Keratinocyte (primary cell): Measurements from ENCODE around the gene KIF5A. TPM values are rescaled to one million over a fixed set of nuclear protein-coding genes. Genes with fewer than 3 reads are reported as not detected.

Experiments used
- DNase-seq: peaks from one replicate; pipeline ENCODE4 v3.0.0-alpha.2; 2011; ENCODE audit warnings: low read depth, missing footprints, low spot score
- FAIRE-seq: peaks from 2 replicates; lab custom pipeline; 2011; peaks lifted over from hg19 to GRCh38; lab: Jason Lieb, UNC
- H2AFZ ChIP-seq: 2 replicates; pipeline ENCODE4 v1.6.0; 2012; ENCODE audit warnings: low read length, control low read depth, inconsistent platforms; ENCODE audit not compliant: control insufficient read depth
- H3K27ac ChIP-seq: 2 replicates; pipeline ENCODE4 v1.5.1; 2011; ENCODE audit warnings: low read length; ENCODE audit not compliant: control insufficient read depth, insufficient read depth
- H3K27me3 ChIP-seq: 3 replicates; pipeline ENCODE4 v1.6.0; 2011; ENCODE audit warnings: low read length; ENCODE audit not compliant: control insufficient read depth, insufficient read depth; ENCODE audit errors: extremely low read depth
- H3K36me3 ChIP-seq, 2 experiments: 2 replicates in 1 of 2; 3 replicates in 1 of 2; pipeline ENCODE4 v1.5.1; 2011; ENCODE audit warnings: low read length in 2 of 2, mild to moderate bottlenecking in 1 of 2; ENCODE audit not compliant: control insufficient read depth in 2 of 2, insufficient read depth in 2 of 2; ENCODE audit errors: extremely low read depth in 1 of 2
- H3K4me1 ChIP-seq: 3 replicates; pipeline ENCODE4 v1.5.1; 2011; ENCODE audit warnings: low read length; ENCODE audit not compliant: control insufficient read depth, insufficient read depth; ENCODE audit errors: extremely low read depth
- H3K4me2 ChIP-seq: 3 replicates; pipeline ENCODE4 v1.6.0; 2011; ENCODE audit warnings: low read depth, low read length; ENCODE audit not compliant: control insufficient read depth, insufficient read depth; ENCODE audit errors: extremely low read depth
- H3K4me3 ChIP-seq, 3 experiments: fragments of 200-600 bp in 1 of 3; sonication (generic) in 1 of 3; 2 replicates in 2 of 3; 3 replicates in 1 of 3; pipeline ENCODE4 v1.5.1; 2011 to 2016; ENCODE audit warnings: low read length in 3 of 3, mild to moderate bottlenecking in 3 of 3, control low read depth in 2 of 3, inconsistent platforms in 1 of 3, low read depth in 1 of 3, mixed read lengths in 1 of 3, mixed run types in 1 of 3, moderate library complexity in 1 of 3; ENCODE audit not compliant: control insufficient read depth in 2 of 3, insufficient read depth in 2 of 3; ENCODE audit errors: extremely low read depth in 1 of 3
- H3K79me2 ChIP-seq: 2 replicates; pipeline ENCODE4 v1.6.0; 2012; ENCODE audit warnings: low read length; ENCODE audit not compliant: control insufficient read depth, insufficient read depth
- H3K9ac ChIP-seq: 3 replicates; pipeline ENCODE4 v1.6.0; 2011; ENCODE audit warnings: low read length; ENCODE audit not compliant: control insufficient read depth, insufficient read depth; ENCODE audit errors: extremely low read depth
- H3K9me1 ChIP-seq: 3 replicates; pipeline ENCODE4 v1.6.0; 2011; ENCODE audit warnings: low read length; ENCODE audit not compliant: control insufficient read depth, insufficient read depth; ENCODE audit errors: extremely low read depth
- H3K9me3 ChIP-seq: 2 replicates; pipeline ENCODE4 v1.5.1; 2012; ENCODE audit warnings: low read depth, low read length; ENCODE audit not compliant: control insufficient read depth
- H4K20me1 ChIP-seq: 3 replicates; pipeline ENCODE4 v1.6.0; 2011; ENCODE audit warnings: low read length; ENCODE audit not compliant: control insufficient read depth, insufficient read depth; ENCODE audit errors: extremely low read depth
- EZH2 ChIP-seq: IDR thresholded peaks from one replicate; pipeline ENCODE4 v1.6.1; 2012; ENCODE audit warnings: inconsistent platforms, mild to moderate bottlenecking, low read length, moderate library complexity
- dilution Hi-C: fragments of 300-500 bp; cut with MboI; formaldehyde crosslinking; loops from one replicate; pipeline ENCODE4 v1.7.0; 2020; ENCODE audit warnings: low sequenced_read_pairs; ENCODE audit not compliant: extremely low pct_ligation_motif_present
- polyA plus RNA-seq, 5 experiments: library from polyadenylated mRNA; depleted of rRNA in 3 of 5; stranded (reverse) in 3 of 5; stranded (forward) in 1 of 5; unstranded in 1 of 5; fragments of >200 nt; gene quantifications; 1 replicate in 1 of 5; 2 replicates in 3 of 5; 3 replicates in 1 of 5; pipeline versions ENCODE4 v1.2.1 to v1.2.3, GENCODE V29; 2011 to 2012; ENCODE audit warnings: missing spikeins in 2 of 5, low read depth in 1 of 5, low replicate concordance in 1 of 5
- TF ChIP-seq, protein P1 (sequence below), 3 experiments: IDR thresholded peaks in 1 of 3; conservative IDR thresholded peaks in 1 of 3; optimal IDR thresholded peaks in 1 of 3; 2 replicates in 2 of 3; 3 replicates in 1 of 3; pipeline versions ENCODE3 to v1.5.1; 2011; ENCODE audit warnings: low read length in 3 of 3, mild to moderate bottlenecking in 3 of 3, moderate library complexity in 2 of 3, control low read depth in 1 of 3, inconsistent platforms in 1 of 3; ENCODE audit not compliant: insufficient read depth in 2 of 3; ENCODE audit errors: extremely low read depth in 1 of 3

Gene KIF5A
- polyA plus RNA-seq, 1 donor (not counting 4 experiments of a cell fraction or from before 2014, with no cell fraction given), result 0.05 TPM

DNA sequence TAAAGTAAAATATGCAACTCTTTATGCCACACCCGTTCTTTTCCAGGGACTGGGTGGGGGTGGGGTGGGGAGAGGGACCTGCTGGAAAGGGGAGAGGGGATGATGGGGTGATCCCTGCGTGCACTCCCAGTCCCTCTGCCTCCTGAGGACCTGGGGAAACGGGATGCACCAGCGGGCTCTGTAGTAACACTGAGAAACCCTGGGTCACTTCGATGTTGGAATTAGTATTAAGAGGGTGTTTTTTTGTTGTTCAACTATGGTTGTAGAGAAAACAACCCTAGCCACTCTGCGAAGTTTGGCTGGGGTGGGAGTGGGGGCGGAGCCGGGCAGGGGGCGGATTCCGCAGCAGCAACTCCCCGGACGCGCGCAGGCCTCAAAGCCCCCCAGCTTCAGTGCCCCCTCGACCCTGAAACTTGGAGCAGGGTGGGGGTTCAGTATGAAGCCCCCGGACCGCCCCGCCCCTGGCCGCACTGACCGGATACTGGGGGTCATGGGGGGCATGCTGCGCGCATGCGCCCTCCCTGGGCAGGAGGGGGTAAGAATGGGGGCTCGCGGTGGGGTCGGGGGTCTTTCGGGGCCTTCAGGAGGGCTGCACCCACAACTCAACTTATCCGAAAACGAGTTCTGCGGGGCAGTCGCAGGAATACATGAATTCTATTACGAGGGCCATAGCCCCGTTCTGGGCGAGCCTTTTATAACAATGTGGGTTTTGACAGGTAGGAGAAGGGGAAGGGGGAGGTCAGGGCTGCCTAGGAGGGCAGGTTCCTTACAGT lies 60.1 kb downstream of the KIF5A start:
- no peak for TF ChIP-seq EZH2
- H3K4me2 ChIP-seq, result no peak overlapping the region

DNA sequence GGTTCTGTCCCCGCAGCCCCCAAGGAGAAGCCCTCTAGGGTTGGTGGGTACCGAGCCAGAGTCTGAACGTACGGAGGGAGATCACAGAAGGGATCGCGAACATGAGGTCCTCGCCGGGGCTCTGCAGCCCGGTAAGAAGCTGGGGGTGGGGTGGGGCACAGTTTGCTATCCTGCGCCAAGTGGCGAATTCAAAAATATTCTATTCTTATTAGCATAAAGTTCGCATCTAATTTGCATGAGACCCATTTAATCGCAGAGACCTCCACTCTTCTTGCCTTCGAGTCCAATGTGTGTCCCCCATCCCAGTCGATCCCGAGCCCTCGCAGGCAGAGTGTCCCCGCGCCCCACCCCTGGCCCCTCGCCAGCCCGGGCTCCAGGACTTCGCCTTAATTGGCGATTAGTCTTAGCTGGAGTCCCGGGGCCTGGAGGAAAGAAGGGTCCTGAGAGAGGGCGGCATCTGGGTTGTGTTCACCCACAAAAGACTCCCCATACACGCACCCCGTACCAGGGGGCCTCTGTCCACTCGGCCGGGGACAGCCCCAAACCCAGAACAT lies 60.8 kb downstream of the KIF5A start:
- H2AFZ ChIP-seq, result no peak overlapping the region

More for the DNA sequence above, 60.1 kb downstream of the KIF5A start:
- peaks cover 61% of the 10 kb centered on the region for H3K27me3 ChIP-seq
- H3K4me3 ChIP-seq, result no peak overlapping the region
- peaks cover 3% of the 10 kb centered on the region for H3K4me1 ChIP-seq
- H2AFZ ChIP-seq, result no peak overlapping the region
- H3K79me2 ChIP-seq, result no peaks in the 10 kb centered on the region
- DNase-seq, result no peak
- no peak for FAIRE-seq
- no peak overlapping the region for H3K9ac ChIP-seq
- no peak overlapping the region for H3K27ac ChIP-seq
- H4K20me1 ChIP-seq, result no peaks in the 10 kb centered on the region
- H3K9me3 ChIP-seq, result no peaks in the 10 kb centered on the region
- no peaks in the 10 kb centered on the region for H3K9me1 ChIP-seq
- H3K36me3 ChIP-seq, result no peaks in the 10 kb centered on the region
- dilution Hi-C loops, result no loop called here

More for the DNA sequence above, 60.8 kb downstream of the KIF5A start:
- H3K9me3 ChIP-seq, result no peaks in the 10 kb centered on the region
- peak; percentile 66 for TF ChIP-seq EZH2
- TF ChIP-seq, protein P1, sequence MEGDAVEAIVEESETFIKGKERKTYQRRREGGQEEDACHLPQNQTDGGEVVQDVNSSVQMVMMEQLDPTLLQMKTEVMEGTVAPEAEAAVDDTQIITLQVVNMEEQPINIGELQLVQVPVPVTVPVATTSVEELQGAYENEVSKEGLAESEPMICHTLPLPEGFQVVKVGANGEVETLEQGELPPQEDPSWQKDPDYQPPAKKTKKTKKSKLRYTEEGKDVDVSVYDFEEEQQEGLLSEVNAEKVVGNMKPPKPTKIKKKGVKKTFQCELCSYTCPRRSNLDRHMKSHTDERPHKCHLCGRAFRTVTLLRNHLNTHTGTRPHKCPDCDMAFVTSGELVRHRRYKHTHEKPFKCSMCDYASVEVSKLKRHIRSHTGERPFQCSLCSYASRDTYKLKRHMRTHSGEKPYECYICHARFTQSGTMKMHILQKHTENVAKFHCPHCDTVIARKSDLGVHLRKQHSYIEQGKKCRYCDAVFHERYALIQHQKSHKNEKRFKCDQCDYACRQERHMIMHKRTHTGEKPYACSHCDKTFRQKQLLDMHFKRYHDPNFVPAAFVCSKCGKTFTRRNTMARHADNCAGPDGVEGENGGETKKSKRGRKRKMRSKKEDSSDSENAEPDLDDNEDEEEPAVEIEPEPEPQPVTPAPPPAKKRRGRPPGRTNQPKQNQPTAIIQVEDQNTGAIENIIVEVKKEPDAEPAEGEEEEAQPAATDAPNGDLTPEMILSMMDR (optimal IDR thresholded peaks at IDR 0.05 in 1 of 3, IDR thresholded peaks at IDR 0.05 in 1 of 3, conservative IDR thresholded peaks at IDR 0.05 in 1 of 3; ENCODE audit: extremely low read depth in 1 of 3, insufficient read depth in 2 of 3, low read length in 3 of 3), result no peak
- H3K79me2 ChIP-seq, result no peaks in the 10 kb centered on the region
- no peaks in the 10 kb centered on the region for H3K9me1 ChIP-seq
- peak overlapping the region in 1 of 3 experiments; percentile 14 for H3K4me3 ChIP-seq
- no peaks in the 10 kb centered on the region for H4K20me1 ChIP-seq
- no peaks in the 10 kb centered on the region for H3K36me3 ChIP-seq
- peaks cover 55% of the 10 kb centered on the region for H3K27me3 ChIP-seq
- peak overlapping the region; percentile 45 for H3K4me2 ChIP-seq
- dilution Hi-C loops, result no loop called here
- DNase-seq, result no peak
- no peak overlapping the region for H3K27ac ChIP-seq
- no peak for FAIRE-seq
- H3K9ac ChIP-seq, result no peak overlapping the region
- peaks cover 3% of the 10 kb centered on the region for H3K4me1 ChIP-seq
